GM06990 (cell line): Measurements from ENCODE around the gene DNASE1.

ENCODE experiments used
- DNase-seq: peaks from one replicate; pipeline ENCODE4 v3.0.0-alpha.2; 2011; ENCODE audit not compliant: insufficient read length; ENCODE audit errors: extremely low read depth
- H3K27me3 ChIP-seq: replicated peaks from 2 replicates; pipeline ENCODE4 v1.6.0; 2011; ENCODE audit warnings: low read length; ENCODE audit not compliant: control insufficient read depth, insufficient read depth
- H3K36me3 ChIP-seq: 2 replicates; pipeline ENCODE4 v1.5.1; 2011; ENCODE audit warnings: low read length; ENCODE audit not compliant: control insufficient read depth, insufficient read depth
- H3K4me3 ChIP-seq: replicated peaks from 2 replicates; pipeline ENCODE4 v1.5.1; 2011; ENCODE audit warnings: low read depth, mild to moderate bottlenecking, control low read depth, low read length
- TF ChIP-seq, protein P1 (sequence below): IDR thresholded peaks from 2 replicates; pipeline ENCODE4 v1.5.1; 2011; ENCODE audit warnings: low read length, control low read depth, mild to moderate bottlenecking, inconsistent platforms; ENCODE audit not compliant: insufficient read depth, poor library complexity, severe bottlenecking

DNASE1 gene

DNA sequence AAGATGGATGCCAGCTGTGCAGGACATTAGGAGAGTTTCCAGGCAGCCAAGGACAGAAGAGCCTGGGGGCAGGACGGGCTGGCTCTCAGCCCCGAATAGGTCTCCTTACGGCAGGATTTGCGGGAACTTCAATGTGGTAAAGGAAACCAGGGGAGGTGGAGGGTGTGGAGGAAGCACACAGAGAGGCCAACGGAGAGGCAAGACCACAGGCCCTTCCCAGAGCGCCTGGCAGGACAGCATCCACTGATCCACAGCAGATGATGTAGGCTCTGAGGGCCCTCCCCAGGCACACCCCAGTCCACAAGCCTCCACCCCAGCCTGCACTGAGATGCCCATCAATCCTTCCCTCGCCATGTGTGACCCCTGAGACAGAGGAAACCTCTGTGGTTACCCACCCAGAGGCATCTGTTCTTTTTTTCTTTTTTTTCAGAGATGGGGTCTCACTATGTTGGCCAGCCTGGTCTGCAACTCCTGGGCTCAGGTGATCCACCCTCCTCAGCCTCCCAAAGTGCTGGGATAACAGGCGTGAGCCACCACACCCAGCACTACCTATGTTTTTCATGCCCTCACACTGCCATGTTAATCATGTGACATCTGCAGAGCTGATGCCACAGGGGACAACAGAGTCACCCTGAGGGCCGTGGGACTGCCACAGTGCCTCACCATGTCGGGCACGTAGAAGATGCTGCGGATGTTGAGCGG lies 19.3 kb downstream of the DNASE1 start:
- no peak for DNase-seq
- TF ChIP-seq, protein P1, sequence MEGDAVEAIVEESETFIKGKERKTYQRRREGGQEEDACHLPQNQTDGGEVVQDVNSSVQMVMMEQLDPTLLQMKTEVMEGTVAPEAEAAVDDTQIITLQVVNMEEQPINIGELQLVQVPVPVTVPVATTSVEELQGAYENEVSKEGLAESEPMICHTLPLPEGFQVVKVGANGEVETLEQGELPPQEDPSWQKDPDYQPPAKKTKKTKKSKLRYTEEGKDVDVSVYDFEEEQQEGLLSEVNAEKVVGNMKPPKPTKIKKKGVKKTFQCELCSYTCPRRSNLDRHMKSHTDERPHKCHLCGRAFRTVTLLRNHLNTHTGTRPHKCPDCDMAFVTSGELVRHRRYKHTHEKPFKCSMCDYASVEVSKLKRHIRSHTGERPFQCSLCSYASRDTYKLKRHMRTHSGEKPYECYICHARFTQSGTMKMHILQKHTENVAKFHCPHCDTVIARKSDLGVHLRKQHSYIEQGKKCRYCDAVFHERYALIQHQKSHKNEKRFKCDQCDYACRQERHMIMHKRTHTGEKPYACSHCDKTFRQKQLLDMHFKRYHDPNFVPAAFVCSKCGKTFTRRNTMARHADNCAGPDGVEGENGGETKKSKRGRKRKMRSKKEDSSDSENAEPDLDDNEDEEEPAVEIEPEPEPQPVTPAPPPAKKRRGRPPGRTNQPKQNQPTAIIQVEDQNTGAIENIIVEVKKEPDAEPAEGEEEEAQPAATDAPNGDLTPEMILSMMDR = no peak
- Histone ChIP-seq H3K27me3 (no peaks in the 10 kb centered on the region), H3K4me3 (no peak overlapping the region), H3K36me3 (peaks cover 42% of the 10 kb centered on the region)

DNA sequence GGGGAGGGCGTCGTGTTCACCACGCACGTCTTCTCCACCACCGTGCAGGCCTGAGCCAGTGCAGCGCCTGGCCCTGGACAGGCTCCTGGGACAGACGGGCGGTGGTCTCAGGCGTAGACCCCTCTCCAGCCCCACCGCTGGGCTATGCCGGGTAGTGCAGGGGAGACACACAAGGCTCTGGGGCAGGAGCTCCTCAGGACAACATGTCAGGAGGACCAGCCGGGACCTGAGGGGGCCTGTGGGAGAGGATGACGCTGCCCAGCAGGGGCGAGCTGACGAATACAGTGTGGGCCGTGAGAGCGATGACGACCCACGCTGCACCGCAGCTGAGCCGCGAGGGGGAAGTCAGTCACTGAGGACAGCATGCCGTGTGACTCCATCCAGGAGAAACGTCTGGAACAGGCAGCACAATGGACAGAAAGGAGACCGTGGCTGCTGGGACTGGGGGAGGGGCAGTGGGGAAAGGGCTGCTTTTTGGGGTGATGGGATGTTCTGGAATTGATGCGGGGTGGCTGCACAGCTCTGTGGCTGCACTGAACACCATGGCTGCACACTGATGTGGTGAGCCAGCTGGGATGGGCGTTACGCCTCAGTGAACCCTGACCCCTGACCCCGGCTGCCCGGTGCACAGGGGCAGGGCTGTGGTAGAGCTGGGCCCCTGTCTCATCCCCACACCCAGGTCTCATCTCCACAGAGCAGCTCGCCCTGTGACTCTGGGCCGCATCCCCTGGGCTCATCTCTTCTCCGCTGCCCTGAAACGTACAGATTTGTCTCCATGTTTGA lies 20.2 kb downstream of the DNASE1 start:
- Histone ChIP-seq H3K4me3 (no peak overlapping the region), H3K27me3 (no peaks in the 10 kb centered on the region), H3K36me3 (peaks cover 45% of the 10 kb centered on the region)
- TF ChIP-seq, protein P1 = no peak
- DNase-seq = no peak

DNA sequence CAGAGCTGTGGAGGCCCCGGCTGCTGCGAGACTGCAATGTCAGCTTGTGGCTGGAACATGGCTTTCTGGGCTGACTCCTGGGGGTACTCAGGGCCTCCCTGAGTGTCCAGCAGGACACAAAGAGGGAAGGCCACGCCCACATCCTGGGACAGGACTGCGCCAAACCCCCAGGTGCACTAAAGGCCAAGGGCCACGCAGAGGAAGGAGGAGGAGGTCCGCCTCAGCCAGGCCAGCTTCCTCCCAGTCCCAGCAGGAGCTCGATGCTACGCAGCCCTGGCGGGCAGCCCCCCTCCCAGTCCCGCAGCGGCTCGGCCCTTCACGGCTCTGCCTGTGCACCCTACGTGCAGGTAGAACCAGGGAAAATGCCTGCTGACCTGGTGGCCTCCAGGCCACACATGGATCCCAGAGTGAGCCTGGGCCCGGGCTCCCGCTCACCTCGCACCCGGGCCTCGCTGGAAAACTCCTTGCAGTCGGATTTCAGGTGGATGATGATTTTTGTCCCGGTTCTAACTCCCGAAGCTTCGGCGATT lies 21.2 kb downstream of the DNASE1 start:
- Histone ChIP-seq H3K36me3 (peaks cover 48% of the 10 kb centered on the region), H3K27me3 (no peaks in the 10 kb centered on the region), H3K4me3 (no peak overlapping the region)
- no peak for DNase-seq
- TF ChIP-seq, protein P1 = no peak

DNA sequence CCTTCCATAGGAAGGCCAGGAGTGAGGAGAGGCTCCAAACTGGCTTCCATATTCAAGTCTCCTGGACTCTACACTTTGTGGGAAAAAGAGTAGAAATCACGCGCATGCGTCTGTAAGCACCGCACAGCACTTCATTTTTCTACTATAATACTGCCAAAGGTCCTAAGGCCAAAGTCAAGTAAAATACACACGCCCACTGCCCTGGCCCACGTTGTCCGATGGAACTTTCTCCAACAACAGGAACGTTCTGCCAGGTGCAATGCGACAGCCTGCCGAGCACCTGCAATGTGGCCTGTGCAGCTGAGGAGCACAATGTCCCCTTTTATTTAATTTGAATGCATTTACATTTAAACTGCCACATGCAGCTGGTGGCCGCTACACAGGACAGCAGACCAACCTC lies 23.5 kb downstream of the DNASE1 start:
- DNase-seq = no peak
- no peaks in the 10 kb centered on the region for H3K27me3 ChIP-seq
- TF ChIP-seq, protein P1 = no peak
- peaks cover 37% of the 10 kb centered on the region for H3K36me3 ChIP-seq
- H3K4me3 ChIP-seq = no peak overlapping the region

DNA sequence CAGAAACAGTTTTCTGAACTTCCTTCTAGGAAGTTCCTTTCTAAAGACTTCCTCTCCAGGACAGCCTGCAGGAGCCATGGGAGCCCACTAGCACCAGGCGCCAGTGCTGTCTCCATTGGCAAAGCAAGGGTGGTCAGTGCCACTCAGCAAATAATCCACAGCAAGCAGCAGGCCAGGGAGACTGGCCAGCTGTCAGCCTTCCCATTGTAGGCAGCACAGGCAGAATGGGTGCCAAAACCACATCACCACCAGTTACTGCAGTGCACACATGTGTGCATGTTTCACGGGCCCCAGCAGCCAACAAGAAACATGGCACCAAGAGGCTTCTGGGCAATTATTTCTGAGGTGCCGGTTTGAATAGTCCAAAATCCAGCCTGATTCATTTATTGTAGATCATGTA lies 26.7 kb downstream of the DNASE1 start:
- no peak for DNase-seq
- H3K36me3 ChIP-seq = peaks cover 22% of the 10 kb centered on the region
- TF ChIP-seq, protein P1 = no peak
- no peaks in the 10 kb centered on the region for H3K27me3 ChIP-seq
- no peak overlapping the region for H3K4me3 ChIP-seq
